IPS-15b (cell line): ENCODE measurements around the gene GPC6.

Source experiments
- H3K27me3 ChIP-seq: one replicate; pipeline ENCODE4 v1.6.1; 2013; ENCODE audit warnings: low read length; ENCODE audit not compliant: control insufficient read depth, insufficient read depth
- H3K36me3 ChIP-seq: one replicate; pipeline ENCODE4 v1.6.1; 2013; ENCODE audit warnings: low read length; ENCODE audit not compliant: control insufficient read depth, insufficient read depth
- H3K4me1 ChIP-seq: one replicate; pipeline ENCODE4 v1.6.1; 2013; ENCODE audit warnings: mild to moderate bottlenecking, low read length; ENCODE audit not compliant: control insufficient read depth, insufficient read depth
- H3K4me3 ChIP-seq: one replicate; pipeline ENCODE4 v1.5.1; 2013; ENCODE audit warnings: low read depth, low read length
- H3K9ac ChIP-seq: one replicate; pipeline ENCODE4 v1.6.1; 2013; ENCODE audit warnings: low read depth, mild to moderate bottlenecking, low read length
- H3K9me3 ChIP-seq: one replicate; pipeline ENCODE4 v1.6.1; 2013; ENCODE audit warnings: mild to moderate bottlenecking, low read length; ENCODE audit not compliant: control insufficient read depth, insufficient read depth

The GPC6 gene

GRCh38 chr13:93857126-93857525 lies 630.5 kb downstream of the GPC6 start:
- H3K27me3 ChIP-seq, result no peaks in the 10 kb centered on the region
- H3K4me1 ChIP-seq, result no peaks in the 10 kb centered on the region
- H3K9me3 ChIP-seq, result no peaks in the 10 kb centered on the region
- no peak overlapping the region for H3K9ac ChIP-seq
- no peaks in the 10 kb centered on the region for H3K36me3 ChIP-seq
- no peak overlapping the region for H3K4me3 ChIP-seq

- Histone ChIP-seq H3K4me1 (no peaks in the 10 kb centered on the region), H3K4me3 (no peak overlapping the region), H3K9me3 (no peaks in the 10 kb centered on the region), H3K27me3 (no peaks in the 10 kb centered on the region), H3K9ac (no peak overlapping the region), H3K36me3 (no peaks in the 10 kb centered on the region)
These were observed 633.1 kb downstream of the GPC6 start for GRCh38 chr13:93859716-93860115.

- H3K4me1 ChIP-seq, result no peaks in the 10 kb centered on the region
- H3K27me3 ChIP-seq, result no peaks in the 10 kb centered on the region
- no peak overlapping the region for H3K4me3 ChIP-seq
- no peaks in the 10 kb centered on the region for H3K9me3 ChIP-seq
- H3K36me3 ChIP-seq, result no peaks in the 10 kb centered on the region
- H3K9ac ChIP-seq, result no peak overlapping the region
These were observed 635.2 kb downstream of the GPC6 start for GRCh38 chr13:93861818-93862217.

- H3K36me3 ChIP-seq, result no peaks in the 10 kb centered on the region
- H3K4me1 ChIP-seq, result no peaks in the 10 kb centered on the region
- H3K4me3 ChIP-seq, result no peak overlapping the region
- H3K9me3 ChIP-seq, result no peaks in the 10 kb centered on the region
- no peak overlapping the region for H3K9ac ChIP-seq
- no peaks in the 10 kb centered on the region for H3K27me3 ChIP-seq
These were observed 635.7 kb downstream of the GPC6 start for GRCh38 chr13:93862259-93862658.

GRCh38 chr13:93865235-93865634 lies 638.6 kb downstream of the GPC6 start:
- Histone ChIP-seq H3K4me1 (no peaks in the 10 kb centered on the region), H3K36me3 (no peaks in the 10 kb centered on the region), H3K4me3 (no peak overlapping the region), H3K9me3 (no peaks in the 10 kb centered on the region), H3K9ac (no peak overlapping the region), H3K27me3 (no peaks in the 10 kb centered on the region)

- no peaks in the 10 kb centered on the region for H3K9me3 ChIP-seq
- H3K4me1 ChIP-seq, result no peaks in the 10 kb centered on the region
- no peak overlapping the region for H3K4me3 ChIP-seq
- no peaks in the 10 kb centered on the region for H3K36me3 ChIP-seq
- H3K9ac ChIP-seq, result no peak overlapping the region
- H3K27me3 ChIP-seq, result no peaks in the 10 kb centered on the region
These were observed 640.9 kb downstream of the GPC6 start for GRCh38 chr13:93867481-93867880.

- H3K9me3 ChIP-seq, result no peaks in the 10 kb centered on the region
- H3K4me1 ChIP-seq, result no peaks in the 10 kb centered on the region
- H3K27me3 ChIP-seq, result no peaks in the 10 kb centered on the region
- H3K4me3 ChIP-seq, result no peak overlapping the region
- no peak overlapping the region for H3K9ac ChIP-seq
- no peaks in the 10 kb centered on the region for H3K36me3 ChIP-seq
These were observed 645.8 kb downstream of the GPC6 start for GRCh38 chr13:93872376-93872775.

GRCh38 chr13:93872786-93873347 lies 646.3 kb downstream of the GPC6 start:
- no peak overlapping the region for H3K9ac ChIP-seq
- no peaks in the 10 kb centered on the region for H3K4me1 ChIP-seq
- H3K4me3 ChIP-seq, result no peak overlapping the region
- H3K36me3 ChIP-seq, result no peaks in the 10 kb centered on the region
- H3K9me3 ChIP-seq, result no peaks in the 10 kb centered on the region
- no peaks in the 10 kb centered on the region for H3K27me3 ChIP-seq

GRCh38 chr13:93875547-93875946 lies 648.9 kb downstream of the GPC6 start:
- Histone ChIP-seq H3K4me1 (no peaks in the 10 kb centered on the region), H3K36me3 (no peaks in the 10 kb centered on the region), H3K4me3 (no peak overlapping the region), H3K9me3 (no peaks in the 10 kb centered on the region), H3K27me3 (no peaks in the 10 kb centered on the region), H3K9ac (no peak overlapping the region)

- no peak overlapping the region for H3K9ac ChIP-seq
- H3K36me3 ChIP-seq, result no peaks in the 10 kb centered on the region
- no peak overlapping the region for H3K4me3 ChIP-seq
- H3K27me3 ChIP-seq, result no peaks in the 10 kb centered on the region
- H3K4me1 ChIP-seq, result no peaks in the 10 kb centered on the region
- H3K9me3 ChIP-seq, result no peaks in the 10 kb centered on the region
These were observed 649.6 kb downstream of the GPC6 start for GRCh38 chr13:93876236-93876635.

GRCh38 chr13:93878675-93879074 lies 652.1 kb downstream of the GPC6 start:
- Histone ChIP-seq H3K4me1 (no peaks in the 10 kb centered on the region), H3K9ac (no peak overlapping the region), H3K9me3 (no peaks in the 10 kb centered on the region), H3K4me3 (no peak overlapping the region), H3K27me3 (no peaks in the 10 kb centered on the region), H3K36me3 (no peaks in the 10 kb centered on the region)

GRCh38 chr13:93881411-93881810 lies 654.8 kb downstream of the GPC6 start:
- no peak overlapping the region for H3K4me3 ChIP-seq
- no peaks in the 10 kb centered on the region for H3K4me1 ChIP-seq
- no peaks in the 10 kb centered on the region for H3K9me3 ChIP-seq
- H3K9ac ChIP-seq, result no peak overlapping the region
- no peaks in the 10 kb centered on the region for H3K36me3 ChIP-seq
- no peaks in the 10 kb centered on the region for H3K27me3 ChIP-seq
